NCI-H1048 (cell line): ENCODE results near the gene RTBDN.

ENCODE experiments used
- DNase-seq: peaks from one replicate; lab custom pipeline; 2025; lab: John Stamatoyannopoulos, UW

The RTBDN gene

GRCh38 chr19:12834566-12834943 is at the start of gene RTBDN:
TSS of gene RTBDN (minus strand) at chr19:12834579. CDS start at chr19:12829979, 4,600 bp downstream.
- no peak for DNase-seq

- no peak for DNase-seq
Observed at GRCh38 chr19:12882589-12882988, 48.2 kb upstream of the RTBDN start.

- peak; percentile 97 for DNase-seq
Observed at GRCh38 chr19:12881172-12881808, 46.9 kb upstream of the RTBDN start, which contains the start of gene DNASE2. TSS of gene DNASE2 (minus strand) at chr19:12881449. CDS start at chr19:12881375, 74 bp downstream.

- DNase-seq, result no peak
Observed at GRCh38 chr19:12880551-12881171, 46.3 kb upstream of the RTBDN start.

- DNase-seq, result no peak
Observed at GRCh38 chr19:12875086-12875485, 40.7 kb upstream of the RTBDN start.

- no peak for DNase-seq
Observed at GRCh38 chr19:12873891-12874745, 39.7 kb upstream of the RTBDN start.

- DNase-seq, result peak; percentile 18
Observed at GRCh38 chr19:12872941-12873890, 38.8 kb upstream of the RTBDN start.

- DNase-seq, result no peak
Observed at GRCh38 chr19:12872255-12872654, 37.9 kb upstream of the RTBDN start.

- DNase-seq, result no peak
Observed at GRCh38 chr19:12871681-12872080, 37.3 kb upstream of the RTBDN start.

- no peak for DNase-seq
Observed at GRCh38 chr19:12868540-12869112, 34.2 kb upstream of the RTBDN start.

- DNase-seq, result peak; percentile 37
Observed at GRCh38 chr19:12867120-12868099, 33.0 kb upstream of the RTBDN start.

GRCh38 chr19:12866416-12867119 is 32.2 kb upstream of the RTBDN start:
- no peak for DNase-seq

GRCh38 chr19:12865746-12866415 is 31.5 kb upstream of the RTBDN start:
- DNase-seq, result no peak

GRCh38 chr19:12864721-12865715 is 30.6 kb upstream of the RTBDN start:
- no peak for DNase-seq

GRCh38 chr19:12864143-12864542 is 29.8 kb upstream of the RTBDN start:
- DNase-seq, result no peak

- no peak for DNase-seq
Observed at GRCh38 chr19:12859546-12859945, 25.2 kb upstream of the RTBDN start.

GRCh38 chr19:12858041-12858928 is 23.9 kb upstream of the RTBDN start:
- no peak for DNase-seq
